HEK293 (cell line): ENCODE data around the gene SBF2.

ENCODE experiments used
- CTCF ChIP-seq: fragments of 450-650 bp; formaldehyde crosslinking; IDR thresholded peaks from 2 replicates; pipeline ENCODE4 v1.5.1; 2016; ENCODE audit warnings: missing biosample characterization, missing genetic modification characterization
- MYNN ChIP-seq: fragments of 450-650 bp; formaldehyde crosslinking; IDR thresholded peaks from 2 replicates; pipeline ENCODE4 v1.5.1; 2016; ENCODE audit warnings: missing biosample characterization, missing genetic modification characterization, borderline replicate concordance
- ZBTB48 ChIP-seq: fragments of 450-650 bp; formaldehyde crosslinking; IDR thresholded peaks from 2 replicates; pipeline ENCODE4 v1.5.1; 2016; ENCODE audit warnings: missing biosample characterization, missing genetic modification characterization
- ZNF239 ChIP-seq: fragments of 450-650 bp; formaldehyde crosslinking; IDR thresholded peaks from 2 replicates; pipeline ENCODE4 v1.5.1; 2016; ENCODE audit warnings: missing biosample characterization, missing genetic modification characterization
- ZNF514 ChIP-seq: fragments of 450-650 bp; formaldehyde crosslinking; IDR thresholded peaks from 2 replicates; pipeline ENCODE4 v1.5.1; 2016; ENCODE audit warnings: missing biosample characterization, missing genetic modification characterization
- ZNF558 ChIP-seq: fragments of 450-650 bp; formaldehyde crosslinking; IDR thresholded peaks from 2 replicates; pipeline ENCODE4 v1.5.1; 2016; ENCODE audit warnings: missing biosample characterization, missing genetic modification characterization
- TF ChIP-seq, protein P1 (sequence below): sonication (generic); formaldehyde crosslinking; IDR thresholded peaks from 2 replicates; pipeline ENCODE4 v1.8.1; 2022; ENCODE audit warnings: mild to moderate bottlenecking, moderate library complexity, missing genetic modification reagents

DNA sequence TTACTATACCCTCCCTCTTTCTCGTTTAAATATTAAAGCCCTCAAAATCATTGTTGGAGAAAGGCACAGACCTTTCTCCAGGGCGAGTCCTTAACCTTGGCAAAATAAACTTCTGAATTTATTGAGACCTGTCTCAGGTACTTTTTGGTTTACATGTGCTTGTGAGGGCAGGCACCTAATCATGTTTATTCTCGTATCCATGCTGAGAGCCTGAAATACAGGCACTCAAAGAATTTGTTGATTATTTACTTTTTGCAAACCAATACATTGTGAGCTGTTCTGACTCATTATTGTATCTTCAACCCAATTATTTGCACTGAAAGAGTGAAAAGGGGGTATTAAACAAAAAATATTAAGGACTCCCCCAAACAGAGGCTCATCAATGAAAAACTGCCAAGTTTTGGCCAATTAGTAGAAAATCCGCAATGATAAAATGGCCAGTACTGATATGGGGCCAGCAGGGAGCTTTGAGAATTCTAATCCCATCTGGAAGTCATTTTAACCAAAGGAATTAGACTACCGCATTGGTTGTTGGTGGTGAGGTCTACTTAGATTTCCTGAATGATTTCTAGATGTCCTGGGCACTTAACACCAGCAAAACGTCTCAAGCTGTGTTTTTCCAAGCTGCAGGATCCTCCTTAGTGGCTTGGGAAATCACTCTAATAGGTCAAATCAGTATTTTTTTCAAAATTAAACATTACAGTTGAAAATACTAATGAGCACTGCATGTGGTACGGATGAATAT, 472.8 kb downstream of the SBF2 start:
- TF ChIP-seq ZNF558 (no peak), CTCF (tag by site-specific recombination) (no peak), ZNF514 (tag by site-specific recombination) (no peak), ZNF239 (tag by site-specific recombination) (no peak), MYNN (tag by site-specific recombination) (no peak), ZBTB48 (tag by site-specific recombination) (no peak)
- TF ChIP-seq, protein P1, sequence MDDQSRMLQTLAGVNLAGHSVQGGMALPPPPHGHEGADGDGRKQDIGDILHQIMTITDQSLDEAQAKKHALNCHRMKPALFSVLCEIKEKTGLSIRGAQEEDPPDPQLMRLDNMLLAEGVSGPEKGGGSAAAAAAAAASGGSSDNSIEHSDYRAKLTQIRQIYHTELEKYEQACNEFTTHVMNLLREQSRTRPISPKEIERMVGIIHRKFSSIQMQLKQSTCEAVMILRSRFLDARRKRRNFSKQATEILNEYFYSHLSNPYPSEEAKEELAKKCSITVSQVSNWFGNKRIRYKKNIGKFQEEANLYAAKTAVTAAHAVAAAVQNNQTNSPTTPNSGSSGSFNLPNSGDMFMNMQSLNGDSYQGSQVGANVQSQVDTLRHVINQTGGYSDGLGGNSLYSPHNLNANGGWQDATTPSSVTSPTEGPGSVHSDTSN (CRISPR knock-in tag): no peak
